HEK293T (cell line): Measurements from ENCODE around the gene GJA1.
"Not testable (repeated sequence)": the region's sequence is repeated elsewhere in the genome, so short reads cannot be mapped to it uniquely, and the experiment has no call there.

ENCODE experiments used
- CTCF ChIA-PET: fragments of 350-600 bp; formaldehyde crosslinking; extraction: SDS; loops from one replicate; lab custom pipeline; 2021; ENCODE audit warnings: antibody characterized with exemption, inconsistent platforms; lab: Yijun Ruan, JAX
- POLR2A ChIA-PET: fragments of 350-600 bp; formaldehyde crosslinking; extraction: SDS; loops from one replicate; lab custom pipeline; 2020; ENCODE audit warnings: antibody characterized with exemption, inconsistent platforms; lab: Yijun Ruan, JAX
- DNase-seq: peaks from one replicate; pipeline ENCODE4 v3.0.0; 2012; ENCODE audit warnings: mixed read lengths; ENCODE audit errors: extremely low spot score
- ARNT ChIP-seq: fragments of 450-650 bp; IDR thresholded peaks from 2 replicates; pipeline ENCODE4 v1.6.1; 2017; ENCODE audit warnings: mild to moderate bottlenecking
- BHLHE40 ChIP-seq: fragments of 450-650 bp; IDR thresholded peaks from 2 replicates; pipeline ENCODE4 v1.6.1; 2016; ENCODE audit warnings: mild to moderate bottlenecking, moderate library complexity, borderline replicate concordance
- CTBP1 ChIP-seq: fragments of 450-650 bp; IDR thresholded peaks from 2 replicates; pipeline ENCODE4 v1.6.1; 2016; ENCODE audit warnings: borderline replicate concordance
- ELF4 ChIP-seq: fragments of 450-650 bp; IDR thresholded peaks from 2 replicates; pipeline ENCODE4 v1.6.1; 2017; ENCODE audit warnings: antibody characterized with exemption
- FOXA1 ChIP-seq: fragments of 450-650 bp; IDR thresholded peaks from 2 replicates; pipeline ENCODE4 v1.6.1; 2016; ENCODE audit warnings: mild to moderate bottlenecking
- FOXK2 ChIP-seq: fragments of 450-650 bp; IDR thresholded peaks from 2 replicates; pipeline ENCODE4 v1.6.1; 2016; ENCODE audit warnings: mild to moderate bottlenecking
- FOXM1 ChIP-seq: fragments of 450-650 bp; IDR thresholded peaks from 2 replicates; pipeline ENCODE4 v1.6.1; 2017; ENCODE audit warnings: mild to moderate bottlenecking, borderline replicate concordance
- HDGF ChIP-seq: fragments of 450-650 bp; IDR thresholded peaks from 2 replicates; pipeline ENCODE4 v1.6.1; 2017; ENCODE audit warnings: antibody characterized with exemption, borderline replicate concordance
- L3MBTL2 ChIP-seq: fragments of 450-650 bp; conservative IDR thresholded peaks from 2 replicates; pipeline ENCODE4 v1.6.1; 2016; ENCODE audit warnings: mild to moderate bottlenecking
- LEF1 ChIP-seq: fragments of 450-650 bp; IDR thresholded peaks from 2 replicates; pipeline ENCODE4 v1.6.1; 2017; ENCODE audit warnings: mild to moderate bottlenecking, borderline replicate concordance
- NFRKB ChIP-seq: fragments of 450-650 bp; IDR thresholded peaks from 2 replicates; pipeline ENCODE4 v1.6.1; 2016; ENCODE audit warnings: mild to moderate bottlenecking, moderate library complexity
- PKNOX1 ChIP-seq: fragments of 450-650 bp; IDR thresholded peaks from 2 replicates; pipeline ENCODE4 v1.6.1; 2016
- SP1 ChIP-seq: fragments of 450-650 bp; IDR thresholded peaks from 2 replicates; pipeline ENCODE4 v1.6.1; 2017
- SUZ12 ChIP-seq: fragments of 450-650 bp; IDR thresholded peaks from 2 replicates; pipeline ENCODE4 v1.6.1; 2016; ENCODE audit warnings: mild to moderate bottlenecking
- TARDBP ChIP-seq: fragments of 450-650 bp; IDR thresholded peaks from 2 replicates; pipeline ENCODE4 v1.6.1; 2016
- ZNF384 ChIP-seq: fragments of 450-650 bp; IDR thresholded peaks from 2 replicates; pipeline ENCODE4 v1.6.1; 2016

Gene GJA1

DNA sequence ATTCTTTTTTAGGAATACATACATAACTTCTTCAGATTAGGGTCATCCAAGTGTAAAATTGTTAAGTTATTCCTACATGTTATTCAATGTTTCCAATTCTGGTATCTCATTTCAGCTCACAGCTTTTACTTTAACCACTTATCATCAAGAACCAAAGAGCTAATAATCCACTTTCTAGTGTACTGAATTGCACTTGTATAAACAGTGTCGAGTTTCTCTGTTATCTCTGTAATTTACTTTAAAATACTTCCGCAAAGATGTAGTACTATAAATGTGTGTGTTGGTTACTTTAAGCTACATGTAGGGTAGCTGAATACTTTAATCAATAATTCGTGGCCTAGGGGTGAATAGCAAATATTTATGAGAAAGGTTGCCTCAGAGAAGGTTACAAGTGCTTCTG, 8.8 kb upstream of the GJA1 start:
- DNase-seq, result no peak
- ChIA-PET POLR2A (no interaction called here), CTCF (interaction anchor here (0.7 to 0.8 kb wide), 2 partner anchors 285 to 423 kb away, joined by 3 read pairs; no protein-coding TSS in a partner anchor)
- no peak for TF ChIP-seq TARDBP
- TF ChIP-seq L3MBTL2, result no peak
- no peak for TF ChIP-seq SUZ12
- TF ChIP-seq SP1, result no peak
- TF ChIP-seq CTBP1, result no peak; the same call in 1 of the 2 replicates
- no peak for TF ChIP-seq ARNT
- no peak for TF ChIP-seq FOXA1
- no peak for TF ChIP-seq PKNOX1
- TF ChIP-seq ZNF384, result no peak
- TF ChIP-seq ELF4, result no peak
- TF ChIP-seq FOXK2, result no peak
- no peak for TF ChIP-seq LEF1
- TF ChIP-seq BHLHE40, result no peak
- no peak for TF ChIP-seq FOXM1
- no peak for TF ChIP-seq HDGF

DNA sequence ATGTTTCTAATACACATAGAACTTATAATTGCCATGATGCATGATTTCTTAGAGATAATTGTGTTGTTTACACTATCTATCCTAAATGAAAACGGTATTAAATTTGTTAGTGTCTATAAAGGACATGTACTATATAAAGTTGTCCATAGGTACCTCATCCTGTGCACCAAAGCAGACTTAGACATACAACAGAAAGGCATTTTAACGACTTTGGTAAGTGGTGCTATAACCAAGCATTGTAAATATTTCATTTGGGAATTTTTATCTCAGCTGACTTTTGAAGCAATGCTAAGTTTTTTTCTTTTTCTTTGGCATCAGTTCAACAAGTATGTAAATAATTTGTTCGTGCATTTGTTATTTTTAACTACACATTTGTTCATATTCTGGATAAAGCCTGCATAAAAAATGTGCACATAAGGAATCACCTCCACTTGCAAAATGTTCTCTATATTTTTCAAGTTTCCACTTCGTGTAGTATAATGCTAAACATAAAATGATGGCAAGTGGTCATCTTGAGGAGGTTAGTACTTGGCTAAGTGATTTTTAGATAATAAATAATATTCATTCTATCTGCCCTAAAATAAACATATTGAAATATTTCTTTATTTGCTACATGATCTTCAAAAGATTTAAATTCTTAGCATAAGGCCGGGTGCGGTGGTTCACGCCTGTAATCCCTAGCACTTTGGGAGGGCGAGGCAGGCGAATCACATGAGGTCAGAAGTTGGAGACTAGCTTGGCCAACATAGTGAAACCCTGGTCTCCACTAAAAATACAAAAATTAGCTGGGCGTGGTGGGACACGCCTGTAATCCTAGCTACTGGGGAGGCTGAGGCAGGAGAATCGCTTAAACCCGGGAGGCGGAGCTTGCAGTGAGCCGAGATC, 6.3 kb upstream of the GJA1 start:
- TF ChIP-seq LEF1 (no peak), TARDBP (no peak), ARNT (no peak), ELF4 (no peak), CTBP1 (no peak), PKNOX1 (no peak), SUZ12 (no peak), NFRKB (no peak), FOXK2 (no peak), ZNF384 (no peak), BHLHE40 (no peak)
- ChIA-PET POLR2A (no interaction called here), CTCF (interaction anchor here (0.7 to 3.8 kb wide), 4 partner anchors 184 to 605 kb away, joined by 3 to 21 read pairs (median 4); no protein-coding TSS in a partner anchor)
- DNase-seq, result no peak

- ChIA-PET CTCF (interaction anchor here (1.0 to 3.8 kb wide), 3 partner anchors 183 to 454 kb away, joined by 3 to 21 read pairs (median 4); no protein-coding TSS in a partner anchor), POLR2A (no interaction called here)
- DNase-seq, result no peak
- no peak for TF ChIP-seq ELF4
- no peak for TF ChIP-seq PKNOX1
- TF ChIP-seq SP1, result no peak
- TF ChIP-seq L3MBTL2, result no peak
- no peak for TF ChIP-seq ARNT
- TF ChIP-seq FOXA1, result no peak
- TF ChIP-seq TARDBP, result no peak
- no peak for TF ChIP-seq BHLHE40
- TF ChIP-seq CTBP1, result no peak
These were observed 4.7 kb upstream of the GJA1 start for GRCh38 chr6:121430514-121431460.

GRCh38 chr6:121431776-121432175, 3.7 kb upstream of the GJA1 start:
- POLR2A ChIA-PET, DNase-seq: not testable (repeated sequence)
- CTCF ChIA-PET, result interaction anchor here (3.8 kb wide), 1 partner anchor 418 kb away, joined by 21 read pairs; no protein-coding TSS in a partner anchor

- ChIA-PET POLR2A (no interaction called here), CTCF (interaction anchor here (3.7 kb wide), 1 partner anchor 415 kb away, joined by 14 read pairs; no protein-coding TSS in a partner anchor)
- TF ChIP-seq FOXM1, result no peak
- no peak for TF ChIP-seq FOXK2
- TF ChIP-seq NFRKB, result no peak
- no peak for TF ChIP-seq PKNOX1
- TF ChIP-seq ELF4, result no peak
- no peak for TF ChIP-seq TARDBP
- no peak for TF ChIP-seq HDGF
- TF ChIP-seq SP1, result no peak
- TF ChIP-seq ZNF384, result no peak
- TF ChIP-seq LEF1, result no peak
- no peak for TF ChIP-seq FOXA1
- TF ChIP-seq L3MBTL2, result no peak
- no peak for TF ChIP-seq BHLHE40
- TF ChIP-seq SUZ12, result no peak
- no peak for TF ChIP-seq CTBP1
- no peak for TF ChIP-seq ARNT
- DNase-seq, result no peak
These were observed 1.2 kb upstream of the GJA1 start for GRCh38 chr6:121434037-121434770.
